ENCODE measurements around the gene ARHGEF19.

ARHGEF19 gene

DNA sequence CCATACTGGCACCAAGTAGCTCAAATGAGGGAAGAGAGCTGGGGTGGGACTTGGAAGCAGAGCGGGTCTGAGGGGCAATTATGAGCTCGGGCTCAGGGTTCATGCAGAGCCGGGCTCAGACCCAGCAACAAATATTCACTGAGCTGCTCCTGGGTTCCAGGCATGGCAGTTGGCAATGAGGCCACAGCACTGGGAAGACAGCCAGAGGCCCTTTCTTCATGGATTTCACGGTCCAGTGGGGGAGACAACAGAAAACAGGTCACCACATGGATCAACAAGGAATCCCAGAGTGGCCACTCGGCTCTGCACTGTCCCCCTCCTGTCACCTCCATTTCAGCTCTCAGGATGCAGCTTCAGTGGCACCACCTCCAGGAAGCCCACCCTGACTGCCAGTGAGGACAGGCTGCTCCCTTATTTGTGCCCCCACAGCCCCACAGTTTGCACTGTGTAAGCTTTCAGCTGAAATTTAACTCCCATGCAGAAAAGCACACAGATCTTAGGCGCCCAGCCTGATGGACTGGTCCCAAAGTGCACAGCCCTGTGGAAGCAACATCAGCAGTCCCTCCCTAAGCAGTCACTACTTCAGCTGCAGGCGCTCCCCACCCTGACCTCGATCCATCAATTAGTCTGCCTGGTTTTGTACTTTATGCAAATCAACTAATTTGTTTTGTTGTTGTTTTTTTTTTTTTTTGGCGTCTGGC is 22.4 kb downstream of the ARHGEF19 start:
- Histone ChIP-seq H3K4me1 (ENCODE audit: control insufficient read depth, low read length) (no peaks in the 10 kb centered on the region), H4K20me1 (ENCODE audit: control insufficient read depth, insufficient read depth, low read depth, low read length) (no peaks in the 10 kb centered on the region), H3K9me3 (ENCODE audit: control insufficient read depth, insufficient read depth, low read length) (no peaks in the 10 kb centered on the region), H3K9me2 (replicated peaks; ENCODE audit: control insufficient read depth, low read length) (no peaks in the 10 kb centered on the region), H3K27me3 (ENCODE audit: control insufficient read depth, low read length) (0 out of 2 replicates have a peak, but pooled peaks cover 4% of the 10 kb centered on the region), H3K36me3 (ENCODE audit: control insufficient read depth, low read length) (no peaks in the 10 kb centered on the region), H3K4me2 (ENCODE audit: low read length) (no peak overlapping the region), H3K4me3 (ENCODE audit: low read length) (no peak overlapping the region), H3K27ac (ENCODE audit: low read depth, low read length) (no peak overlapping the region), H3K79me2 (ENCODE audit: control insufficient read depth, low read length) (no peaks in the 10 kb centered on the region), H3F3A (ENCODE audit: control insufficient read depth, insufficient read depth) (no peaks in the 10 kb centered on the region)
- TF ChIP-seq, protein P1, sequence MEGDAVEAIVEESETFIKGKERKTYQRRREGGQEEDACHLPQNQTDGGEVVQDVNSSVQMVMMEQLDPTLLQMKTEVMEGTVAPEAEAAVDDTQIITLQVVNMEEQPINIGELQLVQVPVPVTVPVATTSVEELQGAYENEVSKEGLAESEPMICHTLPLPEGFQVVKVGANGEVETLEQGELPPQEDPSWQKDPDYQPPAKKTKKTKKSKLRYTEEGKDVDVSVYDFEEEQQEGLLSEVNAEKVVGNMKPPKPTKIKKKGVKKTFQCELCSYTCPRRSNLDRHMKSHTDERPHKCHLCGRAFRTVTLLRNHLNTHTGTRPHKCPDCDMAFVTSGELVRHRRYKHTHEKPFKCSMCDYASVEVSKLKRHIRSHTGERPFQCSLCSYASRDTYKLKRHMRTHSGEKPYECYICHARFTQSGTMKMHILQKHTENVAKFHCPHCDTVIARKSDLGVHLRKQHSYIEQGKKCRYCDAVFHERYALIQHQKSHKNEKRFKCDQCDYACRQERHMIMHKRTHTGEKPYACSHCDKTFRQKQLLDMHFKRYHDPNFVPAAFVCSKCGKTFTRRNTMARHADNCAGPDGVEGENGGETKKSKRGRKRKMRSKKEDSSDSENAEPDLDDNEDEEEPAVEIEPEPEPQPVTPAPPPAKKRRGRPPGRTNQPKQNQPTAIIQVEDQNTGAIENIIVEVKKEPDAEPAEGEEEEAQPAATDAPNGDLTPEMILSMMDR (IDR thresholded peaks at IDR 0.05; ENCODE audit: low read depth, low read length, poor library complexity, severe bottlenecking): no peak
- no peak for TF ChIP-seq EZH2phosphoT487 (IDR thresholded peaks at IDR 0.05; ENCODE audit: borderline replicate concordance, low read length)

DNA sequence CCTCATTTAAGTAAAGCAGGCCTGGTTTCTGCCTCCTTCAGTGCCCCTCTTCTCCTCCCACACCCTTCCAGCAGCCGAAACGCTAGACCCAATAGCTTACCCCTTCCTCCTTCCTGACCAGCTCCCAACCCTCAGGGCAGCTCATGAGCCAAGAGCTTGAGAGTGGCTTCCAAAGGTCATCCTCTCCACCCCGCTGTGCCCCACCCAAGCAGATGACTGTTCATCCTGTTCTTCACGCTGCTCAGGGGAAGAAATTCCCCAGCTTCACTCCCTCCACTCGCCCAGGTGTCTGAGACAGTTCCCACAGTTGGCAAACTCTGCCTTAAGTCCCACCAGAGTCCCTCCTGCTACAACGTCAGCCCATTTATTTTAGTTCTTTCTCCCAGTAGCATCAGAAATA is 23.4 kb downstream of the ARHGEF19 start:
- Histone ChIP-seq H3F3A (ENCODE audit: control insufficient read depth, insufficient read depth) (no peaks in the 10 kb centered on the region), H3K4me2 (ENCODE audit: low read length) (no peak overlapping the region), H3K27me3 (ENCODE audit: control insufficient read depth, low read length) (0 out of 2 replicates have a peak, but pooled peaks cover 4% of the 10 kb centered on the region), H3K9me2 (replicated peaks; ENCODE audit: control insufficient read depth, low read length) (no peaks in the 10 kb centered on the region), H3K4me1 (ENCODE audit: control insufficient read depth, low read length) (no peaks in the 10 kb centered on the region), H3K36me3 (ENCODE audit: control insufficient read depth, low read length) (no peaks in the 10 kb centered on the region), H3K79me2 (ENCODE audit: control insufficient read depth, low read length) (no peaks in the 10 kb centered on the region), H3K9me3 (ENCODE audit: control insufficient read depth, insufficient read depth, low read length) (no peaks in the 10 kb centered on the region), H4K20me1 (ENCODE audit: control insufficient read depth, insufficient read depth, low read depth, low read length) (no peaks in the 10 kb centered on the region), H3K27ac (ENCODE audit: low read depth, low read length) (no peak overlapping the region), H3K4me3 (ENCODE audit: low read length) (no peak overlapping the region)
- TF ChIP-seq, protein P1 (IDR thresholded peaks at IDR 0.05; ENCODE audit: low read depth, low read length, poor library complexity, severe bottlenecking): no peak
- no peak for TF ChIP-seq EZH2phosphoT487 (IDR thresholded peaks at IDR 0.05; ENCODE audit: borderline replicate concordance, low read length)

DNA sequence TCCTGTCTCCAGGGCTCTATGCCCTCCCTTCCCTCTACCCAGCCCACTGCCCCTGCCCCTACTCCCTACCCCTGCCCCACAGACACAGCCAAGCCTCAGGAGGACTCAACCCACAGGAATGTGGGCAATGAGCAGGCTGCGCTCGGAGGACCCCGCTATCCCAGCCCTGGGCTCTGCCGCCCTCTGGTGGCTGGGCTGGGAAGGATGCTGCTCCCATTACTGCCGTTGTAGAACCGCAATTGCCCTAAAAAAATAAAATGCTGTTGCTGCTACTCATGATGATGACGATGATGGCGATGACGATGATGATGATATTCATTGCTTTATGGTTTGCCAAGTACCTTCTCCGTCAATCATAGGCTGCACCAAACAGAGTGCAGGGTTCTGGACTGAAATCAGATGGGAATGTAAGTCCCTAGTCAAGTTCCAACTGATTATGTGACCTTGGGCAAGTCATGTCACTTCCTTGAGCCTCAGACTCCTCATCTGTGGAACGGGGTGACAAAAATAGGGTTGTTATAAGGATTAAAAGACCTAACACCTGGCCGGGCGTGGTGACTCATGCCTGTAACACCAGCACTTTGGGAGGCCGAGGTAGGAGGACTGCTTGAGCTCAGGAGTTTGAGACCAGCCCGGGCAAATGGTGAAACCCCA is 24.6 kb downstream of the ARHGEF19 start:
- Histone ChIP-seq H3K36me3 (ENCODE audit: control insufficient read depth, low read length) (no peaks in the 10 kb centered on the region), H3K4me2 (ENCODE audit: low read length) (no peak overlapping the region), H3K9me3 (ENCODE audit: control insufficient read depth, insufficient read depth, low read length) (no peaks in the 10 kb centered on the region), H3K4me3 (ENCODE audit: low read length) (no peak overlapping the region), H3K27ac (ENCODE audit: low read depth, low read length) (no peak overlapping the region), H3K27me3 (ENCODE audit: control insufficient read depth, low read length) (0 out of 2 replicates have a peak, but pooled peaks cover 4% of the 10 kb centered on the region), H3F3A (ENCODE audit: control insufficient read depth, insufficient read depth) (no peaks in the 10 kb centered on the region), H3K79me2 (ENCODE audit: control insufficient read depth, low read length) (no peaks in the 10 kb centered on the region), H4K20me1 (ENCODE audit: control insufficient read depth, insufficient read depth, low read depth, low read length) (no peaks in the 10 kb centered on the region), H3K9me2 (replicated peaks; ENCODE audit: control insufficient read depth, low read length) (no peaks in the 10 kb centered on the region), H3K4me1 (ENCODE audit: control insufficient read depth, low read length) (no peaks in the 10 kb centered on the region)
- TF ChIP-seq, protein P1 (IDR thresholded peaks at IDR 0.05; ENCODE audit: low read depth, low read length, poor library complexity, severe bottlenecking): peak; percentile 97
- no peak for TF ChIP-seq EZH2phosphoT487 (IDR thresholded peaks at IDR 0.05; ENCODE audit: borderline replicate concordance, low read length)

Data from DOHH2 (cell line).